Kidney (tissue), 14 donors: ENCODE data around the gene DFFB. TPM values are rescaled to one million over a fixed set of nuclear protein-coding genes. Genes with fewer than 3 reads are reported as not detected.

Source experiments
- DNase-seq, 5 donors: peaks; one replicate each; pipeline ENCODE4 v3.0.0-alpha.2; 2013 to 2020
- FAIRE-seq: peaks from 2 replicates; lab custom pipeline; 2012; peaks lifted over from hg19 to GRCh38; lab: Jason Lieb, UNC
- H3K27ac ChIP-seq, 2 donors: one replicate each; pipeline ENCODE4 v1.7.0; 2013; ENCODE audit warnings: low read depth in 2 of 2, low read length in 2 of 2, inconsistent platforms in 1 of 2
- H3K27me3 ChIP-seq: one replicate; pipeline ENCODE4 v1.7.1; 2013; ENCODE audit warnings: low read length, inconsistent platforms; ENCODE audit not compliant: control insufficient read depth, insufficient read depth
- H3K36me3 ChIP-seq, 3 donors: one replicate each; pipeline versions ENCODE4 v1.7.0 to v1.7.1; 2013; ENCODE audit warnings: low read length in 3 of 3, control low read depth in 1 of 3, inconsistent platforms in 1 of 3; ENCODE audit not compliant: insufficient read depth in 3 of 3, control insufficient read depth in 2 of 3
- H3K4me1 ChIP-seq, 3 donors: one replicate each; pipeline versions ENCODE4 v1.7.0 to v1.7.1; 2013; ENCODE audit warnings: low read length in 3 of 3, inconsistent platforms in 1 of 3, low read depth in 1 of 3; ENCODE audit not compliant: control insufficient read depth in 2 of 3, insufficient read depth in 2 of 3
- H3K4me3 ChIP-seq, 3 donors: one replicate each; pipeline versions ENCODE4 v1.7.0 to v1.8.1; 2013; ENCODE audit warnings: low read length in 3 of 3, control low read depth in 1 of 3, inconsistent platforms in 1 of 3
- H3K9ac ChIP-seq, 3 donors: one replicate each; pipeline versions ENCODE4 v1.7.0 to v1.7.1; 2013; ENCODE audit warnings: low read length in 3 of 3, control low read depth in 1 of 3, inconsistent platforms in 1 of 3
- H3K9me3 ChIP-seq, 3 donors: one replicate each; pipeline versions ENCODE4 v1.7.0 to v1.7.1; 2013; ENCODE audit warnings: low read length in 3 of 3, control low read depth in 1 of 3, inconsistent platforms in 1 of 3; ENCODE audit not compliant: control insufficient read depth in 2 of 3, insufficient read depth in 1 of 3
- intact Hi-C: fragments of 100-400 bp; cut with DNase I; formaldehyde crosslinking; loops from one replicate; pipeline ENCODE4 v1.11.1; 2022
- polyA plus RNA-seq: library from polyadenylated mRNA; stranded (reverse); fragments of 350-450 nt; fragmentation: Illumina TruSeq; extraction: RNeasy Lipid Tissue Mini Kit (QIAGEN cat#74804); gene quantifications from one replicate; pipeline ENCODE4 v1.2.3, GENCODE V29; 2014; ENCODE audit warnings: low read depth, low replicate concordance; ENCODE audit not compliant: insufficient read depth
- total RNA-seq: library from RNA; stranded (reverse); fragmentation: NEBNext Ultra II Directional; extraction: Animal tissue kit (Norgen Biotek cat#: 25700); gene quantifications from one replicate; pipeline ENCODE4 v1.2.1, GENCODE V29; 2021
- TF ChIP-seq, protein P1 (sequence below): IDR thresholded peaks from 3 replicates; pipeline ENCODE4 v1.5.1; 2012; ENCODE audit warnings: mild to moderate bottlenecking, moderate library complexity, borderline replicate concordance; ENCODE audit not compliant: insufficient read depth; ENCODE audit errors: extremely low read depth
- donor health status: control.
- donor health status: control.
- donor health status: control.
- donor health status: control.
- donor health status: control.
- donor health status: DM: yes; HTN: yes; CAD: no.
- donor health status: Normal renal cell carcinoma (clear cell type).

Gene DFFB
- total and polyA plus RNA-seq, 2 donors from 2014 or later, result 5.6 to 8.2 TPM

DNA sequence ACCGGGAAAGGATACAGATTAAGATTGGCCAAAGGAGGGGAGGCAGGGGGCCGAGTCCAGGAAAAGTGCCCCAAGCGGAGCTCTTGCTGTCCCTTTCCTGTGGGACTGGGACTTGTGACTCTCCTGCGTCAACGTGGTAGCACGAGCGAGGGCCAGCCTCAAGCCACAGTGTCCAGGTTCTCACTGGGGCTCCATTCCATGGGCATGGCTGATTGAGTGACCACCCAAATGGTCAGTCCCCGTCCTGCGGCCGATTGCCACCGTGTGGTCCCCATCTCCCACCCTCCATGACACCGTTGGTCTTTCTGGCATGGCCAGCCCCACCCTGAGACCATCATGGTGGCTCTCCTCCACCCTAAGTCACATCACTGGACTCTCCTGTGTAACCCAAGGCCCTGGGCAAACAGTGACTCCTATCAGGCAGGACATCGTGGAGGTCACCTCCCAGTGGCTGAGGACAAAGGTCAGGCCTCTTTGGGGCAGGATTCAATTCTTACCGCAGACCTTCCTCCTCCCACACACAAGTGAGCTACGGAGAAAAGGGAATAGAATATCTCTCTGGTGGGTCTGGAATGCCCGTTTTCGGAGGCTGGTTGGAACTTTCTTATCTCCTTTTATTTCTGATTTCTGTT, 51.7 kb downstream of the DFFB start:
- no peak for FAIRE-seq
- DNase-seq, result peak in 1 of 5 donors; percentile 36

DNA sequence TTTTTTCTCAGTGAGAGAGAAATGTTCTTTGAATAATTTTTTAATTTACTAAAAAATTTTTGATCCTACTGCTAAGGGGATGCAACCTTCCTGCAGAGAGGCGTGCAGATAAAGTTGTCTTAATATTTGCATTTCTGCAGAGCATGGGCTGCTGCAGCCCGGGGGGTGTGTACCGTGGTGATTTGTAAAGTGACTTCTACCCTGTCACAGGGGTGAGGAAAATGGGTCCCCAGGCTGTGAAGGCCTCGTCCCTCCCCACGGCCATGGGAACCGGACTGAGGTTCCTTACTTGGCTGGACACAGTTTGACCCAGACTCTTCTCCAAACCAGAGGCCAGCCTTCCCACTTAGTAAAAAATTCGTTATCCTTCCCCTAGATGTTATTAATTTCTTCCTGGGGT, 52.3 kb downstream of the DFFB start:
- DNase-seq (peak in 1 of 5 donors; percentile 41), FAIRE-seq (no peak)
- intact Hi-C loops, result no loop called here

More for the DNA sequence above, 51.7 kb downstream of the DFFB start:
- peaks cover 0 to 4% (median 2%) of the 10 kb centered on the region in 3 donors for H3K4me1 ChIP-seq
- no peak overlapping the region for H3K4me3 ChIP-seq
- no peak overlapping the region for H3K27ac ChIP-seq
- no peaks in the 10 kb centered on the region for H3K36me3 ChIP-seq
- TF ChIP-seq, protein P1, sequence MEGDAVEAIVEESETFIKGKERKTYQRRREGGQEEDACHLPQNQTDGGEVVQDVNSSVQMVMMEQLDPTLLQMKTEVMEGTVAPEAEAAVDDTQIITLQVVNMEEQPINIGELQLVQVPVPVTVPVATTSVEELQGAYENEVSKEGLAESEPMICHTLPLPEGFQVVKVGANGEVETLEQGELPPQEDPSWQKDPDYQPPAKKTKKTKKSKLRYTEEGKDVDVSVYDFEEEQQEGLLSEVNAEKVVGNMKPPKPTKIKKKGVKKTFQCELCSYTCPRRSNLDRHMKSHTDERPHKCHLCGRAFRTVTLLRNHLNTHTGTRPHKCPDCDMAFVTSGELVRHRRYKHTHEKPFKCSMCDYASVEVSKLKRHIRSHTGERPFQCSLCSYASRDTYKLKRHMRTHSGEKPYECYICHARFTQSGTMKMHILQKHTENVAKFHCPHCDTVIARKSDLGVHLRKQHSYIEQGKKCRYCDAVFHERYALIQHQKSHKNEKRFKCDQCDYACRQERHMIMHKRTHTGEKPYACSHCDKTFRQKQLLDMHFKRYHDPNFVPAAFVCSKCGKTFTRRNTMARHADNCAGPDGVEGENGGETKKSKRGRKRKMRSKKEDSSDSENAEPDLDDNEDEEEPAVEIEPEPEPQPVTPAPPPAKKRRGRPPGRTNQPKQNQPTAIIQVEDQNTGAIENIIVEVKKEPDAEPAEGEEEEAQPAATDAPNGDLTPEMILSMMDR, result no peak
- H3K27me3 ChIP-seq, result no peaks in the 10 kb centered on the region
- no peaks in the 10 kb centered on the region for H3K9me3 ChIP-seq
- no peak overlapping the region for H3K9ac ChIP-seq
- intact Hi-C loops, result no loop called here

DNA sequence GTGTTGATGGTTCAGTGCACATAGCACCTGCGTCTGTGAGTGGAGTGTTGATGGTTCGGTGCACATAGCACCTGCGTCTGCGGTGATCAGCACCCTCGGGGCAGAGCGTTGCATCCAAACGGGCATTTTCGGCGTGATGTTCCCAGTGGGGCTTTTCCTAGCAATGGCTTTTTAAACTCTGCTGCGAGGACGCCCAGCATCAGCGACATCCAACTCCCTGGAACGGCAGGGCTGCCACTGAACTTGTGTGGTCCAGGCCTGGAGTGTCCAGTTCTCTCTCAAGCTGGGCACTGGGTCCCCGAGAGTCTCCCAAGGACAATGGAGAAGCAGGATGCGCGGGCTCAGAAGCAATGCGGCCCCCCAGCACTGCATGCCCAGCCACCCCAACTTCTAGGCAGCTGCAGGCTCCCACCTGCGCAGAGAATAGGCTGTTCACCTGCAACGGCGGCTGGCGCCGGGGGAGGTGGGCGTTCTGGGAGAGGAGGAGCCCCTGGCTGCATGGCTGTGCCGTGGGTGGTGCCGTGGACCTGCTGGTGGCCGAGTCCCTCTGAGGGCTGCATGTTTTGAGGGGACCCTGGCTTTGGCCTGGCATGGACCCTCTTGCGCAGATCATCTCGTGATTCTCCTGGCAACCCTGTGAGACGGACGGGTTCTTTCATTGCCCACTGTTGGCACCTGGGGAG, 52.9 kb downstream of the DFFB start:
- peak in 2 of 5 donors; percentile 37 to 73 for DNase-seq
- Histone ChIP-seq H3K9me3 (no peaks in the 10 kb centered on the region), H3K9ac (no peak overlapping the region), H3K27me3 (no peaks in the 10 kb centered on the region), H3K4me3 (no peak overlapping the region), H3K4me1 (peaks cover 0 to 2% (median 0%) of the 10 kb centered on the region in 3 donors), H3K27ac (no peak overlapping the region), H3K36me3 (no peaks in the 10 kb centered on the region)
- FAIRE-seq, result no peak
- intact Hi-C loops, result no loop called here
- TF ChIP-seq, protein P1, result no peak

More for the DNA sequence above, 52.3 kb downstream of the DFFB start:
- Histone ChIP-seq H3K9me3 (no peaks in the 10 kb centered on the region), H3K4me3 (no peak overlapping the region), H3K36me3 (no peaks in the 10 kb centered on the region), H3K4me1 (peaks cover 0 to 2% (median 0%) of the 10 kb centered on the region in 3 donors), H3K27ac (no peak overlapping the region), H3K27me3 (no peaks in the 10 kb centered on the region), H3K9ac (no peak overlapping the region)
- TF ChIP-seq, protein P1, result no peak
